ENCODE measurements around the gene CWF19L1.

GRCh38 chr10:100254191-100254590 is 13.2 kb downstream of the CWF19L1 start:
- no peak for TF ChIP-seq POLR2A (IDR thresholded peaks at IDR 0.05; ENCODE audit: low read depth)
- TF ChIP-seq CTCF (IDR thresholded peaks at IDR 0.05), result no peak
- TF ChIP-seq POLR2AphosphoS5 (IDR thresholded peaks at IDR 0.05), result no peak

Data from esophagus muscularis mucosa (tissue), 3 donors.